Neutrophil (primary cell): ENCODE data around the gene RDH13.
"Not testable (repeated sequence)": the region's sequence is repeated elsewhere in the genome, so short reads cannot be mapped to it uniquely, and the experiment has no call there.

Experiments used
- H3K27ac ChIP-seq: fragments of 200-600 bp; sonication (generic); 2 replicates; pipeline ENCODE4 v1.5.1; 2016; ENCODE audit warnings: mild to moderate bottlenecking, moderate library complexity
- H3K27me3 ChIP-seq: fragments of 200-600 bp; sonication (generic); 2 replicates; pipeline ENCODE4 v1.6.0; 2016; ENCODE audit warnings: mild to moderate bottlenecking
- H3K36me3 ChIP-seq: fragments of 200-600 bp; sonication (generic); 2 replicates; pipeline ENCODE4 v1.5.1; 2017
- H3K4me1 ChIP-seq, 2 experiments: fragments of 200-600 bp in 1 of 2; sonication (generic) in 1 of 2; 1 replicate in 1 of 2; 2 replicates in 1 of 2; pipeline versions ENCODE4 v1.5.1 to v1.6.1; 2013 to 2016; ENCODE audit warnings: low read depth in 1 of 2, low read length in 1 of 2, mild to moderate bottlenecking in 1 of 2, moderate library complexity in 1 of 2; ENCODE audit not compliant: control insufficient read depth in 1 of 2, insufficient read depth in 1 of 2
- H3K4me3 ChIP-seq, 2 experiments: fragments of 200-600 bp in 1 of 2; sonication (generic) in 1 of 2; 1 replicate in 1 of 2; 2 replicates in 1 of 2; pipeline ENCODE4 v1.5.1; 2013 to 2016; ENCODE audit warnings: low read depth in 1 of 2, low read length in 1 of 2, mild to moderate bottlenecking in 1 of 2, moderate library complexity in 1 of 2
- H3K9me3 ChIP-seq: fragments of 200-600 bp; sonication (generic); 2 replicates; pipeline ENCODE4 v1.5.1; 2016
- CTCF ChIP-seq: fragments of 200-600 bp; sonication (generic); IDR thresholded peaks from 2 replicates; pipeline ENCODE4 v1.5.1; 2016; ENCODE audit warnings: antibody characterized with exemption

Gene RDH13

GRCh38 chr19:55012306-55012705 is 50.6 kb downstream of the RDH13 start:
- TF ChIP-seq CTCF: no peak
- Histone ChIP-seq H3K4me3 (no peak overlapping the region), H3K27ac (no peak overlapping the region), H3K27me3 (no peaks in the 10 kb centered on the region), H3K4me1 (no peaks in the 10 kb centered on the region), H3K36me3 (no peaks in the 10 kb centered on the region), H3K9me3 (no peaks in the 10 kb centered on the region)

GRCh38 chr19:55010561-55010960 is 52.4 kb downstream of the RDH13 start:
- not testable (repeated sequence) for H3K9me3 ChIP-seq, H3K4me3 ChIP-seq, H3K27me3 ChIP-seq, H3K27ac ChIP-seq, H3K36me3 ChIP-seq, H3K4me1 ChIP-seq

GRCh38 chr19:55008781-55009180 is 54.2 kb downstream of the RDH13 start:
- not testable (repeated sequence) for H3K27ac ChIP-seq, H3K4me1 ChIP-seq, H3K4me3 ChIP-seq, H3K36me3 ChIP-seq, H3K27me3 ChIP-seq
- H3K9me3 ChIP-seq: peaks cover 20% of the 10 kb centered on the region

GRCh38 chr19:55008189-55008588 is 54.8 kb downstream of the RDH13 start:
- H3K36me3 ChIP-seq, H3K4me1 ChIP-seq, H3K4me3 ChIP-seq, H3K27ac ChIP-seq, H3K27me3 ChIP-seq: not testable (repeated sequence)
- peaks cover 20% of the 10 kb centered on the region for H3K9me3 ChIP-seq

GRCh38 chr19:55007537-55007936 is 55.4 kb downstream of the RDH13 start:
- not testable (repeated sequence) for H3K27me3 ChIP-seq, H3K4me3 ChIP-seq, H3K36me3 ChIP-seq, H3K4me1 ChIP-seq, H3K27ac ChIP-seq
- peaks cover 20% of the 10 kb centered on the region for H3K9me3 ChIP-seq

GRCh38 chr19:55006795-55007194 is 56.2 kb downstream of the RDH13 start:
- H3K27me3 ChIP-seq, H3K4me3 ChIP-seq, H3K36me3 ChIP-seq, H3K4me1 ChIP-seq, H3K27ac ChIP-seq: not testable (repeated sequence)
- peaks cover 20% of the 10 kb centered on the region for H3K9me3 ChIP-seq

- peak overlapping the region; percentile 68 for H3K27ac ChIP-seq
These were observed 57.1 kb downstream of the RDH13 start for GRCh38 chr19:55005684-55006488.

More at GRCh38 chr19:55005684-55006488, 57.1 kb downstream of the RDH13 start:
- Histone ChIP-seq H3K27me3 (no peaks in the 10 kb centered on the region), H3K4me1 (peaks cover 0 to 3% of the 10 kb centered on the region in 2 experiments), H3K9me3 (peaks cover 20% of the 10 kb centered on the region), H3K4me3 (no peak overlapping the region), H3K36me3 (no peaks in the 10 kb centered on the region)
- TF ChIP-seq CTCF: no peak
